Erythroblast (primary cell): ENCODE measurements around the gene MRPL19.
A peak's percentile ranks its signal among the peaks of the same experiment; 100 is the strongest.

Experiments
- DNase-seq, 2 experiments: peaks; one replicate each; lab custom pipeline; 2025; lab: John Stamatoyannopoulos, UW
- GATA1 ChIP-seq: IDR thresholded peaks from 2 replicates; pipeline ENCODE4 v1.6.1; 2011; ENCODE audit warnings: low read depth, mild to moderate bottlenecking, control low read depth, low read length, moderate library complexity
- POLR2A ChIP-seq: IDR thresholded peaks from 2 replicates; pipeline ENCODE4 v1.6.1; 2011; ENCODE audit warnings: mild to moderate bottlenecking, low read length

Gene MRPL19

GRCh38 chr2:75608684-75609333, 37.8 kb upstream of the MRPL19 start:
- peak; percentile 35 to 67 for DNase-seq
- no peak for TF ChIP-seq GATA1
- no peak for TF ChIP-seq POLR2A

GRCh38 chr2:75609334-75609689, 37.3 kb upstream of the MRPL19 start:
- no peak for DNase-seq
- no peak for TF ChIP-seq GATA1
- TF ChIP-seq POLR2A, result no peak

GRCh38 chr2:75609937-75610508, 36.6 kb upstream of the MRPL19 start:
- DNase-seq, result no peak
- TF ChIP-seq GATA1 (no peak), POLR2A (no peak)

GRCh38 chr2:75610671-75611070, 35.9 kb upstream of the MRPL19 start:
- no peak for TF ChIP-seq POLR2A
- TF ChIP-seq GATA1, result no peak
- no peak for DNase-seq

- DNase-seq, result no peak
- TF ChIP-seq POLR2A (no peak), GATA1 (no peak)
Observed at GRCh38 chr2:75612108-75612861, 34.3 kb upstream of the MRPL19 start.

GRCh38 chr2:75612862-75613243, 33.7 kb upstream of the MRPL19 start:
- TF ChIP-seq POLR2A (no peak), GATA1 (no peak)
- no peak for DNase-seq

GRCh38 chr2:75614162-75614651, 32.4 kb upstream of the MRPL19 start:
- DNase-seq, result no peak

GRCh38 chr2:75616406-75616805, 30.2 kb upstream of the MRPL19 start:
- no peak for DNase-seq
- TF ChIP-seq GATA1, result no peak
- no peak for TF ChIP-seq POLR2A

More at GRCh38 chr2:75614162-75614651, 32.4 kb upstream of the MRPL19 start:
- TF ChIP-seq POLR2A (no peak), GATA1 (no peak)

GRCh38 chr2:75616933-75617332, 29.6 kb upstream of the MRPL19 start:
- TF ChIP-seq GATA1 (no peak), POLR2A (no peak)
- no peak for DNase-seq

GRCh38 chr2:75619956-75620740, 26.4 kb upstream of the MRPL19 start:
- TF ChIP-seq GATA1 (no peak), POLR2A (no peak)
- DNase-seq, result no peak

GRCh38 chr2:75621228-75621627, 25.4 kb upstream of the MRPL19 start:
- TF ChIP-seq GATA1 (no peak), POLR2A (no peak)

GRCh38 chr2:75622500-75622899, 24.1 kb upstream of the MRPL19 start:
- TF ChIP-seq GATA1 (no peak), POLR2A (no peak)
- no peak for DNase-seq

More at GRCh38 chr2:75621228-75621627, 25.4 kb upstream of the MRPL19 start:
- no peak for DNase-seq

GRCh38 chr2:75622929-75623328, 23.7 kb upstream of the MRPL19 start:
- TF ChIP-seq POLR2A (no peak), GATA1 (no peak)
- no peak for DNase-seq
